Brain microvascular endothelial cell (primary cell): Measurements from ENCODE around the gene KNDC1.

Experiments
- DNase-seq: peaks from one replicate; pipeline ENCODE4 v3.0.0-alpha.2; 2020
- H3K27ac ChIP-seq: fragments of 250-450 bp; sonication (Bioruptor Pico); 2 replicates; pipeline ENCODE4 v1.5.1; 2020; ENCODE audit warnings: mild to moderate bottlenecking, moderate library complexity
- H3K27me3 ChIP-seq: fragments of 250-450 bp; sonication (Bioruptor Pico); replicated peaks from 2 replicates; pipeline ENCODE4 v1.5.1; 2020; ENCODE audit warnings: mild to moderate bottlenecking
- H3K36me3 ChIP-seq: fragments of 250-450 bp; sonication (Bioruptor Pico); replicated peaks from 2 replicates; pipeline ENCODE4 v1.5.1; 2020; ENCODE audit warnings: mild to moderate bottlenecking
- H3K4me3 ChIP-seq: 2 replicates; pipeline ENCODE4 v1.5.1; 2011; ENCODE audit warnings: low read depth, mild to moderate bottlenecking, control low read depth, low read length, moderate library complexity
- CTCF ChIP-seq: IDR thresholded peaks from 2 replicates; pipeline ENCODE4 v1.5.1; 2011; ENCODE audit warnings: low read depth, mild to moderate bottlenecking, moderate library complexity, low read length, control low read depth, inconsistent platforms; ENCODE audit errors: missing control alignments
- in situ Hi-C: cut with HindIII; loops from 2 replicates; pipeline ENCODE4 v1.10.0; 2017; ENCODE audit warnings: low sequenced_read_pairs, low pct_ligation_motif_present

Gene KNDC1

GRCh38 chr10:133273534-133274143 lies 113.6 kb downstream of the KNDC1 start:
- TF ChIP-seq CTCF = no peak
- Histone ChIP-seq H3K4me3 (no peak overlapping the region), H3K27ac (no peak overlapping the region), H3K36me3 (no peaks in the 10 kb centered on the region), H3K27me3 (peaks cover 2% of the 10 kb centered on the region)
- in situ Hi-C loops = no loop called here
- no peak for DNase-seq

- DNase-seq = no peak
- TF ChIP-seq CTCF = peak; percentile 19
- in situ Hi-C loops = no loop called here
- Histone ChIP-seq H3K27me3 (peaks cover 2% of the 10 kb centered on the region), H3K27ac (no peak overlapping the region), H3K36me3 (peaks cover 3% of the 10 kb centered on the region), H3K4me3 (no peak overlapping the region)
Observed at GRCh38 chr10:133274751-133275683, 115.0 kb downstream of the KNDC1 start.

GRCh38 chr10:133275684-133276092 lies 115.7 kb downstream of the KNDC1 start:
- H3K27ac ChIP-seq = no peak overlapping the region
- peaks cover 6% of the 10 kb centered on the region for H3K36me3 ChIP-seq
- in situ Hi-C loops = no loop called here
- no peak overlapping the region for H3K4me3 ChIP-seq
- no peak for DNase-seq
- no peak for TF ChIP-seq CTCF
- peaks cover 2% of the 10 kb centered on the region for H3K27me3 ChIP-seq
